Measurements from ENCODE around the gene PELI2. TPM values are rescaled to one million over a fixed set of nuclear protein-coding genes. Genes with fewer than 3 reads are reported as not detected.

PELI2 gene
- total RNA-seq, 1 experiment from 2014 or later: 2.0 TPM

GRCh38 chr14:56176530-56176929 lies 58.3 kb downstream of the PELI2 start:
- BruUV-seq (replicated peaks): no TSS peak
- H3K4me2 ChIP-seq (ENCODE audit: low read length): no peak overlapping the region
- H4K20me1 ChIP-seq (ENCODE audit: insufficient read depth): no peaks in the 10 kb centered on the region
- H3K9ac ChIP-seq (ENCODE audit: low read length): no peak overlapping the region
- H3K36me3 ChIP-seq (ENCODE audit: control insufficient read depth in 1 of 2, insufficient read depth in 2 of 2, low read length in 2 of 2): no peaks in the 10 kb centered on the region
- H3K4me1 ChIP-seq (ENCODE audit: control insufficient read depth in 1 of 2, insufficient read depth in 2 of 2, low read length in 2 of 2): peaks cover 2 to 5% of the 10 kb centered on the region in 2 experiments; a peak in 2 of 4 replicates
- H3K79me2 ChIP-seq (ENCODE audit: insufficient read depth, low read length): no peaks in the 10 kb centered on the region
- H3K27me3 ChIP-seq (ENCODE audit: insufficient read depth, low read length): peaks cover 17% of the 10 kb centered on the region
- ATAC-seq (no peak), DNase-seq (ENCODE audit: low read depth, low spot score) (no peak)
- H3K9me3 ChIP-seq (ENCODE audit: control insufficient read depth in 1 of 2, insufficient read depth in 1 of 2, low read depth in 1 of 2, low read length in 2 of 2): no peaks in the 10 kb centered on the region
- H3K4me3 ChIP-seq (replicated peaks in 1 of 2; ENCODE audit: low read depth in 1 of 2, low read length in 2 of 2): no peak overlapping the region
- TF ChIP-seq SIN3A (IDR thresholded peaks at IDR 0.05; ENCODE audit: low read depth) (no peak), EGR1 (IDR thresholded peaks at IDR 0.05; ENCODE audit: low read depth) (no peak), ZFX (IDR thresholded peaks at IDR 0.05) (no peak), ELF1 (IDR thresholded peaks at IDR 0.05; ENCODE audit: borderline replicate concordance, low read depth) (no peak), CTCF (IDR thresholded peaks at IDR 0.05 in 2 of 3, conservative IDR thresholded peaks at IDR 0.05 in 1 of 3; ENCODE audit: borderline replicate concordance in 1 of 3, insufficient read depth in 1 of 3, low read depth in 2 of 3, low read length in 2 of 3) (no peak), RAD21 (IDR thresholded peaks at IDR 0.05; ENCODE audit: low read depth) (no peak), TCF7L2 (IDR thresholded peaks at IDR 0.05; ENCODE audit: borderline replicate concordance, extremely low read depth, insufficient read depth, insufficient read length) (no peak), REST (IDR thresholded peaks at IDR 0.05; ENCODE audit: low read depth) (no peak), CBX3 (IDR thresholded peaks at IDR 0.05; ENCODE audit: low read depth) (no peak), SRF (IDR thresholded peaks at IDR 0.05; ENCODE audit: low read depth) (no peak), MAX (IDR thresholded peaks at IDR 0.05) (no peak), CEBPB (IDR thresholded peaks at IDR 0.05; ENCODE audit: low read depth) (no peak), SP1 (IDR thresholded peaks at IDR 0.05; ENCODE audit: low read depth) (no peak), YY1 (IDR thresholded peaks at IDR 0.05; ENCODE audit: extremely low read depth, insufficient replicate concordance, low read depth, low read length) (no peak), JUND (IDR thresholded peaks at IDR 0.05) (no peak), ZNF274 (IDR thresholded peaks at IDR 0.05; ENCODE audit: low read depth, low read length) (no peak), EZH2phosphoT487 (IDR thresholded peaks at IDR 0.05; ENCODE audit: borderline replicate concordance) (no peak), ATF3 (IDR thresholded peaks at IDR 0.05) (no peak), EZH2 (IDR thresholded peaks at IDR 0.05) (no peak), POLR2AphosphoS5 (IDR thresholded peaks at IDR 0.05; ENCODE audit: low read depth, low read length) (no peak)
- H3K27ac ChIP-seq (ENCODE audit: low read depth, low read length): no peak overlapping the region
- H3K9me2 ChIP-seq (ENCODE audit: insufficient read depth): no peaks in the 10 kb centered on the region
- ChIA-PET CTCF (no interaction called here), POLR2A (no interaction called here), RAD21 (ENCODE audit: low non-redundant PET in 1 of 2, low total read pairs in 2 of 2, uncharacterized antibody in 2 of 2, unreplicated experiment in 2 of 2) (no interaction called here)
- H2AFZ ChIP-seq (ENCODE audit: low read depth, low read length, poor library complexity, severe bottlenecking): no peak overlapping the region
- intact Hi-C loops (cut with micrococcal nuclease): no loop called here
